Body of pancreas (tissue), 4 donors: Measurements from ENCODE around the gene GNB2.

Experiments
- CTCF ChIP-seq, 7 experiments: fragments of 450-650 bp in 4 of 7; fragments of 200-600 bp in 3 of 7; sonication (generic) in 3 of 7; IDR thresholded peaks; one replicate each; pipeline ENCODE4 v1.5.1; 2016 to 2019; ENCODE audit warnings: antibody characterized with exemption in 7 of 7
- POLR2A ChIP-seq, 3 donors: fragments of 450-650 bp; IDR thresholded peaks; one replicate each; pipeline ENCODE4 v1.6.1; 2016; ENCODE audit warnings: antibody characterized with exemption in 3 of 3, mild to moderate bottlenecking in 2 of 3

DNA sequence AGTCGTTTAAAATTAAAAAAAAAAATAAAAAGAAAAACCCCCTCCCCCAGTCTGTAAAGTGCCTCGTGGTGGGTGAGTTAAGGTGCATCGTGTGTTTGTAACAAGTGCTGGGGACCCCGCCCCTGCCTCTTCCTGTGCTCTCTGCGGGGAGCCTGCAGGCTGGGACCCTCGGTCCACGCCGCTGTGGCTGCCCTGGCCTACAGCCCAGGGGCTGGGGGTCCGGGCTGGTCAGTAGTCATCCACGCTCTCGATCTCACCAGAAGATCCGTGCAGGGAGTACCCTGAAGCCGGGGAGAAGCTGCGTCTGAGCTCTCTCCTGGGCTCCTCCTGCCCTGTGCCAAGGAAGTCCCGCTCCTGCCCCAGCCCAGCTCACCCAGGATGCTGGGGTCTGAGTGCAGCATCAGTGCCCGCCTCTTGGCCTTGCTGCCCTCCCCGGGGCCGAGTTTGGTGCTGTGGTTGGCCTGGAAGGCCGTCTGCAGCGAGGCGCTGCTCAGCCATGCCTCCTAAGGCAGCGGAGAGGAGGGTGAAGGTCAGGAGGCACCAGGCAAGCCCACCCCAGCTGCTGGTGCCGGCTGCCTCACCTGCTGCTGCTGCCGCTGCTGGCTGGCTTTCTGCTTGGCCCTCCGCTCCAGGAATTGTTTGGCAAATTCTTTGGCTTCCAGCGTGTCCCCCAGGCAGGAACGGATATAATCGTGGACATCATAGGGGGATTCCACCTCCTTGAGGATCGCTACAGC lies 8.1 kb downstream of the GNB2 start:
- no peak for TF ChIP-seq CTCF (IDR thresholded peaks at IDR 0.05)
- no peak for TF ChIP-seq POLR2A (IDR thresholded peaks at IDR 0.05)
